Neural progenitor cell (in vitro differentiated cells): ENCODE results near the gene FAS. TPM values are rescaled to one million over a fixed set of nuclear protein-coding genes. Genes with fewer than 3 reads are reported as not detected.

Experiments
- DNase-seq: peaks from one replicate; pipeline ENCODE4 v3.0.0-alpha.2; 2016; ENCODE audit warnings: low spot score
- H2AFZ ChIP-seq: fragments of 200-600 bp; sonication (generic); replicated peaks from 2 replicates; pipeline ENCODE4 v1.6.1; 2016; ENCODE audit warnings: antibody characterized with exemption
- H3F3A ChIP-seq: fragments of 200-600 bp; sonication (generic); 2 replicates; pipeline ENCODE4 v1.6.1; 2016; ENCODE audit warnings: antibody characterized with exemption, low read depth
- H3K27ac ChIP-seq: fragments of 200-600 bp; sonication (generic); 2 replicates; pipeline ENCODE4 v1.5.1; 2016; ENCODE audit warnings: mild to moderate bottlenecking
- H3K27me3 ChIP-seq: fragments of 200-600 bp; sonication (generic); 2 replicates; pipeline ENCODE4 v1.6.1; 2016; ENCODE audit warnings: mild to moderate bottlenecking, moderate library complexity
- H3K36me3 ChIP-seq: fragments of 200-600 bp; sonication (generic); 2 replicates; pipeline ENCODE4 v1.5.1; 2016
- H3K4me1 ChIP-seq: fragments of 200-600 bp; sonication (generic); 2 replicates; pipeline ENCODE4 v1.6.1; 2016; ENCODE audit warnings: mixed run types
- H3K4me2 ChIP-seq: fragments of 200-600 bp; sonication (generic); 2 replicates; pipeline ENCODE4 v1.6.1; 2016
- H3K4me3 ChIP-seq: fragments of 200-600 bp; sonication (generic); 2 replicates; pipeline ENCODE4 v1.5.1; 2016
- H3K79me2 ChIP-seq: fragments of 200-600 bp; sonication (generic); 2 replicates; pipeline ENCODE4 v1.6.1; 2016; ENCODE audit warnings: low read depth
- H3K9ac ChIP-seq: fragments of 200-600 bp; sonication (generic); 2 replicates; pipeline ENCODE4 v1.6.1; 2016
- H3K9me3 ChIP-seq: fragments of 200-600 bp; sonication (generic); 2 replicates; pipeline ENCODE4 v1.5.1; 2016; ENCODE audit warnings: low read depth
- H4K20me1 ChIP-seq: fragments of 200-600 bp; sonication (generic); 2 replicates; pipeline ENCODE4 v1.6.1; 2016; ENCODE audit warnings: low read depth
- H3K27ac Mint-ChIP-seq: 3 replicates; pipeline ENCODE4 v1.8.0; 2021; ENCODE audit warnings: mixed read lengths
- H3K27me3 Mint-ChIP-seq: 2 replicates; pipeline ENCODE4 v1.8.0; 2022; ENCODE audit warnings: low read depth, mild to moderate bottlenecking, inconsistent platforms, moderate library complexity, mixed read lengths; ENCODE audit not compliant: insufficient read depth
- H3K36me3 Mint-ChIP-seq: 3 replicates; pipeline ENCODE4 v1.8.0; 2021; ENCODE audit warnings: mixed read lengths
- H3K4me1 Mint-ChIP-seq: 3 replicates; pipeline ENCODE4 v1.8.0; 2021; ENCODE audit warnings: mixed read lengths
- H3K4me3 Mint-ChIP-seq: 3 replicates; pipeline ENCODE4 v1.8.0; 2021; ENCODE audit warnings: mild to moderate bottlenecking, moderate library complexity, mixed read lengths
- H3K9me3 Mint-ChIP-seq: 3 replicates; pipeline ENCODE4 v1.8.0; 2020; ENCODE audit warnings: mixed read lengths
- CTCF ChIP-seq: fragments of 200-600 bp; sonication (generic); IDR thresholded peaks from 2 replicates; pipeline ENCODE4 v1.5.1; 2017; ENCODE audit warnings: antibody characterized with exemption, mild to moderate bottlenecking
- EZH2 ChIP-seq: fragments of 200-600 bp; sonication (generic); IDR thresholded peaks from 2 replicates; pipeline ENCODE4 v1.6.1; 2017; ENCODE audit warnings: antibody characterized with exemption, mild to moderate bottlenecking, moderate library complexity
- EZH2phosphoT487 ChIP-seq: fragments of 200-600 bp; sonication (generic); IDR thresholded peaks from 2 replicates; pipeline ENCODE4 v1.6.1; 2017; ENCODE audit warnings: antibody characterized with exemption
- total RNA-seq: library from RNA; depleted of rRNA; stranded (reverse); fragments of >200 nt; gene quantifications from 2 replicates; pipeline ENCODE4 v1.2.3, GENCODE V29; 2015; ENCODE audit warnings: low replicate concordance

FAS gene
- total RNA-seq, 1 donor from 2014 or later = 11.1 TPM

- no peak for DNase-seq
- TF ChIP-seq EZH2 (no peak), EZH2phosphoT487 (no peak), CTCF (no peak)
- H3K4me3 ChIP-seq = no peak overlapping the region
- Mint-ChIP-seq H3K36me3 (no peaks in the 10 kb centered on the region), H3K4me3 (no peak overlapping the region), H3K4me1 (peaks cover 11% of the 10 kb centered on the region), H3K27ac (no peak overlapping the region), H3K9me3 (no peaks in the 10 kb centered on the region), H3K27me3 (no peaks in the 10 kb centered on the region)
- H2AFZ ChIP-seq = no peak overlapping the region
- H3K4me1 ChIP-seq = peaks cover 11% of the 10 kb centered on the region
- no peak overlapping the region for H3K9ac ChIP-seq
- no peaks in the 10 kb centered on the region for H3K9me3 ChIP-seq
- H3K36me3 ChIP-seq = no peaks in the 10 kb centered on the region
- H4K20me1 ChIP-seq = no peaks in the 10 kb centered on the region
- H3K79me2 ChIP-seq = no peaks in the 10 kb centered on the region
- H3F3A ChIP-seq = no peaks in the 10 kb centered on the region
- H3K4me2 ChIP-seq = no peak overlapping the region
- H3K27ac ChIP-seq = no peak overlapping the region
- H3K27me3 ChIP-seq = no peaks in the 10 kb centered on the region
Measured at GRCh38 chr10:89051593-89051992, 61.0 kb downstream of the FAS start.

- Histone ChIP-seq H4K20me1 (no peaks in the 10 kb centered on the region), H3K27ac (no peak overlapping the region), H3K9me3 (no peaks in the 10 kb centered on the region), H3K4me1 (peaks cover 11% of the 10 kb centered on the region), H3K9ac (no peak overlapping the region), H2AFZ (no peak overlapping the region), H3K27me3 (no peaks in the 10 kb centered on the region), H3K79me2 (no peaks in the 10 kb centered on the region), H3F3A (no peaks in the 10 kb centered on the region), H3K4me2 (no peak overlapping the region), H3K36me3 (no peaks in the 10 kb centered on the region), H3K4me3 (no peak overlapping the region)
- H3K36me3 Mint-ChIP-seq = no peaks in the 10 kb centered on the region
- TF ChIP-seq CTCF = no peak
- no peak for TF ChIP-seq EZH2
- no peak for TF ChIP-seq EZH2phosphoT487
- no peaks in the 10 kb centered on the region for H3K9me3 Mint-ChIP-seq
- no peaks in the 10 kb centered on the region for H3K27me3 Mint-ChIP-seq
- no peak overlapping the region for H3K27ac Mint-ChIP-seq
- H3K4me1 Mint-ChIP-seq = peaks cover 11% of the 10 kb centered on the region
- no peak overlapping the region for H3K4me3 Mint-ChIP-seq
- DNase-seq = no peak
Measured at GRCh38 chr10:89053555-89053954, 63.0 kb downstream of the FAS start.

- H2AFZ ChIP-seq = peak overlapping the region; percentile 83
- no peaks in the 10 kb centered on the region for H3K27me3 Mint-ChIP-seq
- H3K27me3 ChIP-seq = no peaks in the 10 kb centered on the region
- H3F3A ChIP-seq = no peaks in the 10 kb centered on the region
- peak overlapping the region; percentile 47 for H3K27ac Mint-ChIP-seq
- peak overlapping the region; percentile 7 for H3K27ac ChIP-seq
- no peak for TF ChIP-seq EZH2
- no peak for TF ChIP-seq CTCF
- TF ChIP-seq EZH2phosphoT487 = no peak
- H3K79me2 ChIP-seq = no peaks in the 10 kb centered on the region
- no peak overlapping the region for H3K4me3 ChIP-seq
- DNase-seq = peak; percentile 27
- no peak overlapping the region for H3K9ac ChIP-seq
- H3K9me3 Mint-ChIP-seq = no peaks in the 10 kb centered on the region
- no peak overlapping the region for H3K4me2 ChIP-seq
- peaks cover 11% of the 10 kb centered on the region for H3K4me1 ChIP-seq
- H3K36me3 Mint-ChIP-seq = no peaks in the 10 kb centered on the region
- H3K9me3 ChIP-seq = no peaks in the 10 kb centered on the region
- H3K36me3 ChIP-seq = no peaks in the 10 kb centered on the region
- H3K4me1 Mint-ChIP-seq = peaks cover 11% of the 10 kb centered on the region
- no peaks in the 10 kb centered on the region for H4K20me1 ChIP-seq
- no peak overlapping the region for H3K4me3 Mint-ChIP-seq
Measured at GRCh38 chr10:89055159-89055558, 64.6 kb downstream of the FAS start.
